ENCODE data around the gene PARM1. TPM values are rescaled to one million over a fixed set of nuclear protein-coding genes. Genes with fewer than 3 reads are reported as not detected.

Gene PARM1
- total RNA-seq, 4 donors from 2014 or later = 12.9 to 25.7 (median 24.1) TPM

- intact Hi-C loops (cut with DNase I) = no loop called here
- TF ChIP-seq POLR2A (IDR thresholded peaks at IDR 0.05; ENCODE audit: low read depth) (no peak), POLR2AphosphoS5 (IDR thresholded peaks at IDR 0.05) (no peak), CTCF (IDR thresholded peaks at IDR 0.05) (no peak), EP300 (IDR thresholded peaks at IDR 0.05) (no peak)
- H3K9me3 ChIP-seq = peaks cover 0 to 11% (median 3%) of the 10 kb centered on the region in 4 donors
- DNase-seq (ENCODE audit: extremely low spot score) = no peak
- H3K4me1 ChIP-seq = peaks cover 0 to 3% (median 0%) of the 10 kb centered on the region in 4 donors
- H3K4me3 ChIP-seq = no peak overlapping the region
- no peaks in the 10 kb centered on the region for H3K36me3 ChIP-seq
- no peaks in the 10 kb centered on the region for H3K27me3 ChIP-seq
- H3K27ac ChIP-seq (replicated peaks in 1 of 4) = no peak overlapping the region
- WGBS = 63% methylated on average over 9 of the region's 9 CpGs
Measured at GRCh38 chr4:75004755-75005668, 72.1 kb downstream of the PARM1 start.

GRCh38 chr4:75005727-75006126 lies 72.8 kb downstream of the PARM1 start:
- Histone ChIP-seq H3K36me3 (no peaks in the 10 kb centered on the region), H3K27me3 (no peaks in the 10 kb centered on the region)
- intact Hi-C loops (cut with DNase I) = no loop called here

GRCh38 chr4:75007891-75008290 lies 75.0 kb downstream of the PARM1 start:
- TF ChIP-seq POLR2AphosphoS5 (IDR thresholded peaks at IDR 0.05) (no peak), POLR2A (IDR thresholded peaks at IDR 0.05; ENCODE audit: low read depth) (no peak), EP300 (IDR thresholded peaks at IDR 0.05) (no peak), CTCF (IDR thresholded peaks at IDR 0.05) (no peak)
- no peaks in the 10 kb centered on the region for H3K27me3 ChIP-seq
- H3K36me3 ChIP-seq = peaks cover 0 to 6% (median 0%) of the 10 kb centered on the region in 4 donors
- intact Hi-C loops (cut with DNase I) = no loop called here
- H3K4me3 ChIP-seq = no peak overlapping the region
- DNase-seq (ENCODE audit: extremely low spot score) = no peak
- WGBS = 100% methylated on average over 3 of the region's 3 CpGs
- peaks cover 0 to 3% (median 0%) of the 10 kb centered on the region in 4 donors for H3K4me1 ChIP-seq
- peaks cover 0 to 11% (median 3%) of the 10 kb centered on the region in 4 donors for H3K9me3 ChIP-seq
- no peak overlapping the region for H3K27ac ChIP-seq (replicated peaks in 1 of 4)

More at GRCh38 chr4:75005727-75006126, 72.8 kb downstream of the PARM1 start:
- H3K9me3 ChIP-seq = peaks cover 0 to 11% (median 3%) of the 10 kb centered on the region in 4 donors
- H3K4me1 ChIP-seq = peaks cover 0 to 3% (median 0%) of the 10 kb centered on the region in 4 donors
- TF ChIP-seq POLR2A (IDR thresholded peaks at IDR 0.05; ENCODE audit: low read depth) (no peak), EP300 (IDR thresholded peaks at IDR 0.05) (no peak), POLR2AphosphoS5 (IDR thresholded peaks at IDR 0.05) (no peak), CTCF (IDR thresholded peaks at IDR 0.05) (no peak)
- H3K4me3 ChIP-seq = no peak overlapping the region
- H3K27ac ChIP-seq (replicated peaks in 1 of 4) = no peak overlapping the region
- no peak for DNase-seq (ENCODE audit: extremely low spot score)
- 77% methylated on average over 1 of the region's 1 CpG for WGBS

- intact Hi-C loops (cut with DNase I) = no loop called here
- Histone ChIP-seq H3K4me1 (peaks cover 0 to 3% (median 0%) of the 10 kb centered on the region in 4 donors), H3K27me3 (no peaks in the 10 kb centered on the region), H3K4me3 (no peak overlapping the region), H3K9me3 (peaks cover 0 to 11% (median 3%) of the 10 kb centered on the region in 4 donors), H3K27ac (replicated peaks in 1 of 4) (no peak overlapping the region), H3K36me3 (peaks cover 0 to 11% (median 0%) of the 10 kb centered on the region in 4 donors)
- DNase-seq (ENCODE audit: extremely low spot score) = no peak
- no peak for TF ChIP-seq EP300 (IDR thresholded peaks at IDR 0.05)
- 63% methylated on average over 1 of the region's 1 CpG for WGBS
Measured at GRCh38 chr4:75009138-75009537, 76.2 kb downstream of the PARM1 start.

GRCh38 chr4:75011131-75011795 lies 78.3 kb downstream of the PARM1 start:
- Histone ChIP-seq H3K4me3 (no peak overlapping the region), H3K27me3 (no peaks in the 10 kb centered on the region), H3K36me3 (peaks cover 0 to 11% (median 0%) of the 10 kb centered on the region in 4 donors), H3K4me1 (peaks cover 0 to 7% (median 0%) of the 10 kb centered on the region in 4 donors), H3K27ac (replicated peaks in 1 of 4) (no peak overlapping the region), H3K9me3 (peaks cover 0 to 11% (median 3%) of the 10 kb centered on the region in 4 donors)
- DNase-seq (ENCODE audit: extremely low spot score) = no peak
- TF ChIP-seq POLR2A (IDR thresholded peaks at IDR 0.05; ENCODE audit: low read depth) (no peak), CTCF (IDR thresholded peaks at IDR 0.05) (no peak), EP300 (IDR thresholded peaks at IDR 0.05) (no peak), POLR2AphosphoS5 (IDR thresholded peaks at IDR 0.05) (no peak)
- intact Hi-C loops (cut with DNase I) = no loop called here
- 85% methylated on average over 4 of the region's 4 CpGs for WGBS

Data from esophagus muscularis mucosa (tissue), 4 donors.